Endothelial cell of umbilical vein (primary cell): ENCODE results near the gene TNS1.

Experiments used
- EZH2 ChIP-seq: IDR thresholded peaks from 2 replicates; pipeline ENCODE4 v1.6.1; 2012; ENCODE audit warnings: borderline replicate concordance, low read depth, mild to moderate bottlenecking, moderate library complexity, low read length, inconsistent platforms; ENCODE audit not compliant: severe bottlenecking
- FOS ChIP-seq: IDR thresholded peaks from 2 replicates; pipeline ENCODE4 v1.6.1; 2011; ENCODE audit warnings: mild to moderate bottlenecking, low read length, moderate library complexity, borderline replicate concordance; ENCODE audit not compliant: insufficient read depth
- JUN ChIP-seq: IDR thresholded peaks from 2 replicates; pipeline ENCODE4 v1.6.1; 2011; ENCODE audit warnings: borderline replicate concordance, low read depth; ENCODE audit not compliant: insufficient read length, insufficient read depth
- POLR2A ChIP-seq: IDR thresholded peaks from 2 replicates; pipeline ENCODE4 v1.6.1; 2012; ENCODE audit warnings: low read depth, mild to moderate bottlenecking, control low read depth, low read length
- TF ChIP-seq, protein P1 (sequence below), 2 donors: IDR thresholded peaks; 1 replicate in 1 of 2; 2 replicates in 1 of 2; pipeline ENCODE4 v1.5.1; 2011; ENCODE audit warnings: low read length in 2 of 2, mild to moderate bottlenecking in 2 of 2, moderate library complexity in 2 of 2, control low read depth in 1 of 2, inconsistent platforms in 1 of 2, low read depth in 1 of 2; ENCODE audit not compliant: insufficient read depth in 1 of 2; ENCODE audit errors: extremely low read depth in 1 of 2

- TF ChIP-seq, protein P1, sequence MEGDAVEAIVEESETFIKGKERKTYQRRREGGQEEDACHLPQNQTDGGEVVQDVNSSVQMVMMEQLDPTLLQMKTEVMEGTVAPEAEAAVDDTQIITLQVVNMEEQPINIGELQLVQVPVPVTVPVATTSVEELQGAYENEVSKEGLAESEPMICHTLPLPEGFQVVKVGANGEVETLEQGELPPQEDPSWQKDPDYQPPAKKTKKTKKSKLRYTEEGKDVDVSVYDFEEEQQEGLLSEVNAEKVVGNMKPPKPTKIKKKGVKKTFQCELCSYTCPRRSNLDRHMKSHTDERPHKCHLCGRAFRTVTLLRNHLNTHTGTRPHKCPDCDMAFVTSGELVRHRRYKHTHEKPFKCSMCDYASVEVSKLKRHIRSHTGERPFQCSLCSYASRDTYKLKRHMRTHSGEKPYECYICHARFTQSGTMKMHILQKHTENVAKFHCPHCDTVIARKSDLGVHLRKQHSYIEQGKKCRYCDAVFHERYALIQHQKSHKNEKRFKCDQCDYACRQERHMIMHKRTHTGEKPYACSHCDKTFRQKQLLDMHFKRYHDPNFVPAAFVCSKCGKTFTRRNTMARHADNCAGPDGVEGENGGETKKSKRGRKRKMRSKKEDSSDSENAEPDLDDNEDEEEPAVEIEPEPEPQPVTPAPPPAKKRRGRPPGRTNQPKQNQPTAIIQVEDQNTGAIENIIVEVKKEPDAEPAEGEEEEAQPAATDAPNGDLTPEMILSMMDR (IDR thresholded peaks at IDR 0.05; ENCODE audit: extremely low read depth in 1 of 2, insufficient read depth in 1 of 2, low read depth in 1 of 2, low read length in 2 of 2) = no peak
- no peak for TF ChIP-seq EZH2
- no peak for TF ChIP-seq FOS
- no peak for TF ChIP-seq JUN
- no peak for TF ChIP-seq POLR2A
Measured at GRCh38 chr2:217797165-217797564, 205.6 kb downstream of the TNS1 start.
